A673 (cell line): ENCODE measurements around the gene ABCF3.

Experiments
- EZH2 ChIP-seq: fragments of 200-600 bp; sonication (generic); IDR thresholded peaks from 2 replicates; pipeline ENCODE4 v1.6.1; 2017; ENCODE audit warnings: borderline replicate concordance, low read depth, mild to moderate bottlenecking, mixed read lengths, antibody characterized with exemption, low read length; ENCODE audit not compliant: poor library complexity, severe bottlenecking
- TF ChIP-seq, protein P1 (sequence below): fragments of 300-800, 200-600 bp; sonication (generic); conservative IDR thresholded peaks from 2 replicates; pipeline ENCODE4 v1.5.1; 2017; ENCODE audit warnings: low read depth, mild to moderate bottlenecking, antibody characterized with exemption, low read length, moderate library complexity, mixed read lengths

DNA sequence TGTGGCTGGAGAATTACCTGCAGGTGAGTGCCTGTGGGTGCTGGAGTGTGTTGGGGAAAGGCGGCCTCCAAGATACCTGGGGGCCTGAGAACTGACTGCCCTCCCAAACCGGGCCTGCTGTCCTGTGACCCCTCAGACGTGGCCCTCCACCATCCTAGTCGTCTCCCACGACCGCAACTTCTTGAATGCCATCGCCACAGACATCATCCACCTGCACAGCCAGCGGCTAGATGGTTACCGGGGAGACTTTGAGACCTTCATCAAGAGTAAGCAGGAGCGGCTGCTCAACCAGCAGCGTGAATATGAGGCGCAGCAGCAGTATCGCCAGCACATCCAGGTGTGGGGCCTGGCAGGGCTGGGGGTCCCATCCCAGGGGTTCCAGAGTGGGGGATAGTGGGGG lies 3.4 kb downstream of the ABCF3 start:
- TF ChIP-seq, protein P1, sequence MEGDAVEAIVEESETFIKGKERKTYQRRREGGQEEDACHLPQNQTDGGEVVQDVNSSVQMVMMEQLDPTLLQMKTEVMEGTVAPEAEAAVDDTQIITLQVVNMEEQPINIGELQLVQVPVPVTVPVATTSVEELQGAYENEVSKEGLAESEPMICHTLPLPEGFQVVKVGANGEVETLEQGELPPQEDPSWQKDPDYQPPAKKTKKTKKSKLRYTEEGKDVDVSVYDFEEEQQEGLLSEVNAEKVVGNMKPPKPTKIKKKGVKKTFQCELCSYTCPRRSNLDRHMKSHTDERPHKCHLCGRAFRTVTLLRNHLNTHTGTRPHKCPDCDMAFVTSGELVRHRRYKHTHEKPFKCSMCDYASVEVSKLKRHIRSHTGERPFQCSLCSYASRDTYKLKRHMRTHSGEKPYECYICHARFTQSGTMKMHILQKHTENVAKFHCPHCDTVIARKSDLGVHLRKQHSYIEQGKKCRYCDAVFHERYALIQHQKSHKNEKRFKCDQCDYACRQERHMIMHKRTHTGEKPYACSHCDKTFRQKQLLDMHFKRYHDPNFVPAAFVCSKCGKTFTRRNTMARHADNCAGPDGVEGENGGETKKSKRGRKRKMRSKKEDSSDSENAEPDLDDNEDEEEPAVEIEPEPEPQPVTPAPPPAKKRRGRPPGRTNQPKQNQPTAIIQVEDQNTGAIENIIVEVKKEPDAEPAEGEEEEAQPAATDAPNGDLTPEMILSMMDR, result no peak
- no peak for TF ChIP-seq EZH2
